ENCODE data around the gene PDE7B.

PDE7B gene

GRCh38 chr6:136111831-136112230 is 260.3 kb downstream of the PDE7B start:
- no peaks in the 10 kb centered on the region for H3K27me3 ChIP-seq (ENCODE audit: insufficient read depth, low read depth)
- no peak overlapping the region for H3K27ac ChIP-seq
- H3K79me2 ChIP-seq (ENCODE audit: insufficient read depth, low read depth): no peaks in the 10 kb centered on the region
- H4K20me1 ChIP-seq (ENCODE audit: insufficient read depth): no peaks in the 10 kb centered on the region
- H3K4me2 ChIP-seq: no peak overlapping the region
- no peaks in the 10 kb centered on the region for H3K36me3 ChIP-seq (ENCODE audit: insufficient read depth)
- H3K9ac ChIP-seq: no peak overlapping the region
- TF ChIP-seq CTCF (conservative IDR thresholded peaks at IDR 0.05; ENCODE audit: low read depth, low read length): no peak
- H2AFZ ChIP-seq (ENCODE audit: low read depth): no peak overlapping the region
- no peaks in the 10 kb centered on the region for H3K4me1 ChIP-seq (ENCODE audit: low read depth, poor library complexity, severe bottlenecking)
- no peak overlapping the region for H3K4me3 ChIP-seq (IDR thresholded peaks at IDR 0.05; ENCODE audit: insufficient read depth, low read depth, low read length)

GRCh38 chr6:136112262-136112661 is 260.8 kb downstream of the PDE7B start:
- Histone ChIP-seq H3K36me3 (ENCODE audit: insufficient read depth) (no peaks in the 10 kb centered on the region), H3K79me2 (ENCODE audit: insufficient read depth, low read depth) (no peaks in the 10 kb centered on the region), H4K20me1 (ENCODE audit: insufficient read depth) (no peaks in the 10 kb centered on the region), H3K4me3 (IDR thresholded peaks at IDR 0.05; ENCODE audit: insufficient read depth, low read depth, low read length) (no peak overlapping the region), H3K27ac (no peak overlapping the region), H2AFZ (ENCODE audit: low read depth) (no peak overlapping the region), H3K27me3 (ENCODE audit: insufficient read depth, low read depth) (no peaks in the 10 kb centered on the region), H3K4me2 (no peak overlapping the region), H3K4me1 (ENCODE audit: low read depth, poor library complexity, severe bottlenecking) (no peaks in the 10 kb centered on the region), H3K9ac (no peak overlapping the region)
- TF ChIP-seq CTCF (conservative IDR thresholded peaks at IDR 0.05; ENCODE audit: low read depth, low read length): no peak

- H3K79me2 ChIP-seq (ENCODE audit: insufficient read depth, low read depth): no peaks in the 10 kb centered on the region
- no peak overlapping the region for H3K4me2 ChIP-seq
- no peak overlapping the region for H3K4me3 ChIP-seq (IDR thresholded peaks at IDR 0.05; ENCODE audit: insufficient read depth, low read depth, low read length)
- no peak overlapping the region for H3K27ac ChIP-seq
- no peaks in the 10 kb centered on the region for H3K36me3 ChIP-seq (ENCODE audit: insufficient read depth)
- no peak for TF ChIP-seq CTCF (conservative IDR thresholded peaks at IDR 0.05; ENCODE audit: low read depth, low read length)
- H3K9ac ChIP-seq: no peak overlapping the region
- H4K20me1 ChIP-seq (ENCODE audit: insufficient read depth): no peaks in the 10 kb centered on the region
- H3K27me3 ChIP-seq (ENCODE audit: insufficient read depth, low read depth): no peaks in the 10 kb centered on the region
- H2AFZ ChIP-seq (ENCODE audit: low read depth): no peak overlapping the region
- no peaks in the 10 kb centered on the region for H3K4me1 ChIP-seq (ENCODE audit: low read depth, poor library complexity, severe bottlenecking)
These were observed 262.3 kb downstream of the PDE7B start for GRCh38 chr6:136113736-136114173.

- H3K27ac ChIP-seq: no peak overlapping the region
- no peaks in the 10 kb centered on the region for H3K4me1 ChIP-seq (ENCODE audit: low read depth, poor library complexity, severe bottlenecking)
- H3K4me2 ChIP-seq: no peak overlapping the region
- no peaks in the 10 kb centered on the region for H4K20me1 ChIP-seq (ENCODE audit: insufficient read depth)
- no peaks in the 10 kb centered on the region for H3K36me3 ChIP-seq (ENCODE audit: insufficient read depth)
- no peaks in the 10 kb centered on the region for H3K79me2 ChIP-seq (ENCODE audit: insufficient read depth, low read depth)
- no peak overlapping the region for H3K9ac ChIP-seq
- no peak overlapping the region for H2AFZ ChIP-seq (ENCODE audit: low read depth)
- H3K27me3 ChIP-seq (ENCODE audit: insufficient read depth, low read depth): no peaks in the 10 kb centered on the region
- no peak overlapping the region for H3K4me3 ChIP-seq (IDR thresholded peaks at IDR 0.05; ENCODE audit: insufficient read depth, low read depth, low read length)
- no peak for TF ChIP-seq CTCF (conservative IDR thresholded peaks at IDR 0.05; ENCODE audit: low read depth, low read length)
These were observed 263.2 kb downstream of the PDE7B start for GRCh38 chr6:136114661-136115060.
